ENCODE data around the gene SULT2B1.

Gene SULT2B1

DNA sequence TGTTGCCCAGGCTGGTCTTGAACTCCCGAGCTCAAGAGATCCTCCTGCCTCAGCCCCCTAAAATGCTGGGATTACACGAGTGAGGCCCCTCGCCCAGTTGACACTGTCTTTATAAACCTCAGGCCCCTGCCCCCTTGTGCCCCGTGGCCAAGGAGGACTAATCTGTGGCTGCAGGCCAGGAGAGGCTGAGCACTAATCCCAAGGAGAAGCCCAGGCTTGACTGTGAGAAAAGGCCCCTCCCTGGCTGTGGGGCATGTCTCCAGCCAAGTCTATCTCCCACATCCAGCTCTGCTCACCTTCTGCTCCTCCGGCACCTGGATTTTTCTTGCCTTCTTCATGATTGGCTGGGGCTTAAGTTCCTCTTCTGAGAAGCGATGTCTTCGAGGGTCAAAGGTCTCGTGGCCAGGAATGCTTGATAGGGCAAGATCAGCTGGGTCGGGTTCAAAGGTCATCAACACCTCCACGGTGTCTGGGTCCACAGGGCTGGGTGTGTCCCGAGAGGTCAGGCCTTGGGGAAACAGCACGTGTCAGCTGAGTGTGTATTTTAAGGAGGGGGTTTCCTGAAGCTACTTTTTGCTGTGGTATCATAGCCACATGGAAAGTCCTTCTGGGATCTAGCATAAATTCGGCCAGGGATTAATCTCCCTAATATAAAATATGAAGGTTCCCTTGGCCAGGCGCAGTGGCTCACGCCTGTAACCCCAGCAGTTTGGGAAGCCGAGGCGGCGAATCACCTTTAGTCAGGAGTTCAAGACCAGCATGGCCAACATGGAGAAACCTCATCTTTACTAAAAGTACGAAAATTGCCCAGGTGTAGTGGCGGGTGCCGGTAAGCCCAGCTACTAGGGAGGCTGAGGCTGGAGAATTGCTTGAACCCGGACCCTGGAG lies 81.4 kb downstream of the SULT2B1 start:
- in situ Hi-C loops (cut with MboI; ENCODE audit: low sequenced_read_pairs) = loop anchor here (25.0 kb wide), 1 partner anchor 329 kb away; the partner anchor contains the start of genes BAX and FTL

DNA sequence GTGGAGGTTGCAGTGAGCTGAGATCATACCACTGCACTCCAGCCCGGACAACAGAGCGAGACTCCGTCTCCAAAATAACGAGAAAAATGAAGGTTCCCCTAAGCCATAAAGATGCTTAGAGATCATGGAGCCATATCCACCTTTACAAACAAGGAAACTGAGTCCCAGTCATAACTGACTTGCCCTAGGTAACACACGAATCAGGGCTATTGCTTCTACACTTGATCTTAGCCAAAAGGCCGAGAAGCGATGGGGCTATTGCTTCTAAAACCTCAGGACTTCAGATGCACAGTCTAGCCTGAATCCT lies 82.0 kb downstream of the SULT2B1 start:
- in situ Hi-C loops (cut with MboI; ENCODE audit: low sequenced_read_pairs) = loop anchor here (25.0 kb wide), 1 partner anchor 328 kb away; the partner anchor contains the start of genes BAX and FTL

DNA sequence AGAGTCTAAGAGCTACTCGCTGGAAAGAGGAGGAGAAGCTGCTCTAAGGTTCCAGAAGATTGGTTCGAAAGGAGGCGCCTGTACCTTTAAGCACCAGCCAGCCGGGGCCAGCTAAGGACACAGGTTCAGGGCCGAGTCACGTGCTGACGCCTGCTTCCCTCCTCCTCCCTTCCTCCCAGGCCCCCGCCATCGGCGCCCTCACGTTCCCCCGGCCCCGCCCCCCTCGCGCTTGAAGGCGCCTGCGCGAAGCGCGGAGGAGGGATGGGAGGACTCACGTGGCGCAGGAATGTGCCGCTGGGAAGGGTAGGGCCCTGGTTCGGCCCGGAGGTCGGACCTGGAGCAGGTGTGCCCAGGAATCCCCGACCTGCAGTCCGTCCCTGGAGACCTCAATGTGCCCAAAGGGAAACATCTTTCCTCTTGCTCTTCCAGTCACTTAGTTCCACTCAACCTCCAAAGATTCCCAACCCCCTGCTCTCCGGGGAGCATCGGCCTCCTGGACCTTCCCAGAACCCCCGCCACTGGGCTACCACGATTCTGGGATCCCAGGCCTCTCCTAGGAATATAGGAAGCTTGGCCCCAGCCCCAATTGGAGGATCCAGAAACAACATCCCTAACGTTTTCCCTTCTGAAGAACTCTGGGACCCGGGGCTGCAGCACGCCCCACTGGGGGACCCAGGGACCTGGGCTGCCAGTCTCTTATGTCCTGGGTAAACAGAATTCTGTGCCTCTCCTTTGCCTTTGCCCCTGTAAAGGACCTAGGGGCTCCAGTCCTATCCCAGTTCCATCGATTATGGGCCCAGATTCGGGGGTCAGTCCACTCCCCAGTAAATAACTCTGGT lies 82.7 kb downstream of the SULT2B1 start:
- in situ Hi-C loops (cut with MboI; ENCODE audit: low sequenced_read_pairs) = loop anchor here (25.0 kb wide), 1 partner anchor 328 kb away; the partner anchor contains the start of genes BAX and FTL

DNA sequence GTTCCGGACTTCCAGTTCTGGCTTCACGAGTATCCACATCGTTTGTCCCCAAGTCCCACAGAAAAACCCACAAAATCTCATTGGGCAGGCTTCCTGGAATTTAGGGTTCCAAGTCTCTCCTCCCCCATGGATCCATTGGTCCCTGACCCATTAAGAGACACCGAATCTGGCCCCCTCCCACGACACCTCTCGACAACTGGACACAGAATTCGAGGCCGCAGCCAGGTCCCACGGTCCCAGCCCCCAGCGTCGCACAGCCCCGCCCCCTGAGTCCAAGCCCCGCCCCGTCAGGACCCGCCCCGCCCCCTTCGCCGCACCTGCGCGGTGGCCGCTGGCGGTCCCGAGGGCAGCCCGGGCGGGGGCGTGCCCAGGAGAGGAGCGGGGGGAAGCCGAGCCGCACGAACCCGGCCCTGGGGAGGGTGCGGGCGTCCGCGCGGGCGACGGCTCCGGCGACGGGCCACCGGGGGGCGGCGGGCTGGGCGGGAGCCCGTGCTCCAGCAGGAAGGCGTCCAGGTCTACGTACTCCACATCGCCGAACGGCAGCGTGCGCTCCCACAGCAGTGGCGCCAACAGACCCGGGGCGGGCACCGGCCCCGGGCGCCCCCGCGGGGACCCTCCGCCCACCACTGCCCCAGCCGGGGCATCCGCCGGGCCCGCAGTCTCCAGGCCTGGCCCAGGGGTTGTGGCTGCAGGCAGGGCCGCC lies 83.4 kb downstream of the SULT2B1 start:
- in situ Hi-C loops (cut with MboI; ENCODE audit: low sequenced_read_pairs) = loop anchor here (25.0 kb wide), 1 partner anchor 327 kb away; the partner anchor contains the start of genes BAX and FTL

DNA sequence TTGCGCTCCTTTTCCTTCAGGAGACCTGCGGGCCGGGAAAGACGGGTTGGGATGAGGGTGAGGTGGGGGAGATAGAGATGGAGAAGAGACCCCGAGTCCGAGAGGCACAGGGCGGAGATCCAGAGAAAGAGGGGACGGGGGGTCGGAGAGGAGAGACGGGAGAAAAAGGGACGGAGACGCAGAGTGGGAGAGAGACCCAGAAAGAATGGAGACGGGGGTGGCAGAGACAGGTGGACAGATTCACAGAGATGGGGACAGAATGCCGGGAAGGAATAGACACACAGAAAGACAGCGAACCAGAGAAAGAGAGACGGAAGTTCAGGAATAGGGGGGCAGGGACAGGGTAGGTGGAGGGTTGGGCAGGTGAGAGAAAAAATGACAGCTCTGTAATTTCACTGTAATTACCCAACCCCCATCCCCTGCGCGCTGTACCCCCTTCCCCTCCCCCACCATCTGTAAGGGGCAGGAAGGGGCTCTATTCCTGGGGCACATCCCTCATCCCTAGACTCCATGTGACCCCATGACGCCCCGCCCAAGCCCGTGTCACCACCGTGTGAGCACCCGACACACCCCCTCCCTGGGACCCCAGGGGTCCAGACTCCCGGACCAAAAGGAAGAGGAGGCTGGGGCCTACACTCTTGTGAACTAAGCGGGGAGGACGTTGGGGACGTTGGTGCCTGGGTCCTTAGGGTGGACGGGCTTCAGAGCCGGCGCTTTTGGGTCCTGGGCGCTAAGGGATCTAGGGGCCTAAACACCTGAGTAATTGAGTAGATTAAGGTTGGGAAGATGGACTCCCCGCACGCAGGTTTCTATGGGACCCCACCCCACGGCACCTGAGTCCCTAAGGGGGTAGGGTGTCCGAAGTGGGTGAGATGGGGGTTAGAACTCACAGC lies 84.2 kb downstream of the SULT2B1 start:
- in situ Hi-C loops (cut with MboI; ENCODE audit: low sequenced_read_pairs) = loop anchor here (25.0 kb wide), 1 partner anchor 326 kb away; the partner anchor contains the start of genes BAX and FTL

DNA sequence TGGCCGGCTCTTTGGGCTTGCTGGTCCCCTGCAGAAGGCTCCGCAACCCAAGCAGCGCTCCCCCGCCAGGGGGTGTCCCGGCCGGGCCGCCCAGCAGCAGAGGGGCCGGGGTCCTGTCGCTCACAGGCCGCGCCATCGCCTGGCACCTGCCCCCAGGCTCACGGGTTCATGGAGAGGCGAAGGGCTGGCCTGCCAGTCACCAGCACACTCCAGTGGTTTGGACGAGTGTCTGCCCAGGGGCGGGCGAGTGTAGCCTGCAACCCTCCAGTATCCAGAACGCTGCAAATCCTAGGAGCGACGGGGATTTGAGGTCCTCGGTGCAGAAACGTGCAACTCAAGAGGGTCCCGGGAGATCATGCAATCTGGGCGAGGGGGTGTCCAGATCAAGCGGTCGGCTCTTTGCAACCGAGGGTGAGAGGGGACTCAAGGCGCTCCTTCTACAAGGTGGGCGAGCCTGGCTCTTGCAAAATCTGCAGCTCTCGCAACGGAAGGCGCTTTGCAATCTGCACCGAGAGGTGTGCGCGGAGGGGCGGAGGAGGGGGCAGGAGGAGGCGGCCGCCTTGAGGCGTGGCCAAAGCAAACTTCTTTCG lies 85.0 kb downstream of the SULT2B1 start, which contains the start of gene DBP:
Gene DBP, minus strand, starts transcription at position 521 of the 590 bp plus-strand sequence. Its CDS starts 385 bp downstream, at position 136.
- in situ Hi-C loops (cut with MboI; ENCODE audit: low sequenced_read_pairs) = loop anchor here (25.0 kb wide), 1 partner anchor 325 kb away; the partner anchor contains the start of genes BAX and FTL

DNA sequence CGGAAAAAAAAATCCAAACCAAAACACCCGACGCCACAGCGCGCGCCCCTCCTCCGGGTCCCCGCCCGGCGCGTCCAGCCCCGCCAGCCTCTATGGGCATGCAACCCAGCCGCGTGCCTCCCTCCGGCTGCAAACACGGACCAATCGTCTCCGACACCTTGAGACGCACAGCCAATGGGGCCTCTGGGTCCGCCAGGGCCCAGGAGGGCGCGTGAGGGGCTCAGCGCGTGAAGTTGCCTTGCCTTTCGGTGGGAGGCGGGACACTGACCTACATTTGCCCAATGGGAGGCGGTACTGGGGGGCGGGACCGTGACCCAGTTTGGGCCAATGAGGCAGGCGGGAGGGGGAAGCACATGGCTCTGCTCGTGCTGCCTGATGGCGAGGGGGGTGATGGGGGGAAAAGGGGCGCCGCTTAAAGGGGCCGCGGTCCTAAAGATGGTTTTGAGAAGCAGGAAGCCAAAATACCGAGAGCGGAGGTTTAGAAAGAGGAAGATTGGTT lies 85.5 kb downstream of the SULT2B1 start:
- in situ Hi-C loops (cut with MboI; ENCODE audit: low sequenced_read_pairs) = loop anchor here (25.0 kb wide), 1 partner anchor 325 kb away; the partner anchor contains the start of genes BAX and FTL

DNA sequence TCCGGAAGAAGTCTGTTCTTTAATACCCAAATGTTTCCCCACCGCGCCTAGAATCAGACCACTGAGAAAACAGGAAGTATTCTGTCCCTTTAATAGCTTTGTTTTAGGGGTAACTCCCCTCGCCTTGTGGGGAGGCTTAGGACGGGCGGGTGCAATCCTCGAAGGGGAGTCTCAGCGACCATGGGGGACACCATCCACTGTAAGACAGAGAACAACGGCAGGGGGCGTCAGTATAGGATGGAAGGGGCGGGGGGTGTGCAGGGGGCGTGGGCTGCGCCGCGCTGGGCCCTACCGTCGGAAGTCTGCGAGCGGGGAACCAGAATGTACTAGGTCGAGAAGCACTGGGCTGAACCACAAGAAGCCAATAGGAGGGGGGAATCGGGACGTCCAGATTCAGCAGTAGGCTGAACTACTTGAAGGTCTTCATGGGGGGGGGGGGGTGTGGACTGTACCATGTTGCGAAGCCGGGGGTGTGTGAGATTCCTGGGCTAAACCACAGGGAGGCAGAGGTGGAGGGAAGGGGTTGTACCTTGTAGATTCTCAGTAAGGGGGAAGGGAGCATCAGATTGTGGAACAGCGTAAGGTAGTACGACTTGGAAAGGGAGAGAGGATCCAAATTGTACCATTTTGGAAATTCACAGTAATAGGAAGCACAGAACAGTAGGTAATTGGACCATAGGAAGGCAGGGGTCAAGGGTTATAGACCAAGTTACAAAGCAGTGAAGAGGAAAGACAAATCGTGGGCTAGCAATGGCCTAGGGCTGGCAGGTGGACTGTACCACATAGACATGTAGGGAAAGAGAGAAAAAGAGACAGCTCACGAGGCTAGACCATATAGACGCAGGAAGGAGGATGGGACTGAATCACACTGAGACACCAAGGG lies 86.2 kb downstream of the SULT2B1 start:
- in situ Hi-C loops (cut with MboI; ENCODE audit: low sequenced_read_pairs) = loop anchor here (25.0 kb wide), 1 partner anchor 324 kb away; the partner anchor contains the start of genes BAX and FTL

DNA sequence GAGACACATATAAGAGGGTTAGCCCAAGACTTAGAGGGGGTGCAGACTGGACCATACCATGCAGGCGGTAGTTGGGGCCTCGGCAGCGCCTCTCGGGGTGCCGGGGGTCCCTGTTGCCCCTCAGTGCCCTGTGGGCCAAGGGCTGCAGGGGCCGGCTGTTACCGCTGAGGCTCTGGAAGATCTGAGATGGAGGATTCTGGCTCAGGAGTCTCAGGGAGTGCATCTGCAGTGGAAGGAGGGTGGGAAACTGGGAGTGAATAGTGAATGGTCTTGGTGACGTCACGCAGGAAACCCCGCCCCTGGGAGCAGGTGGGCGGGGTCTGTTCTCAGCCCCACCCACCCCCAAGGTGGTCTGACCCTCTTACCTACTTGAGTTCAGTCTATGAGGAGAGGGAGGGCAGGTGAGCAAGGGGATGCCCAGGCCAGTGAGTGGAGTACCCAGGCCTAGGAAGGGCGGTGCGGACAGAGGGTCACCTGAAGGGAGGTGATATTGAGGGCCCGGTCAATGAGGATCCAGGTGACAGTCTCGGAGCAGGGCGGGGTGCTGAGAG lies 86.9 kb downstream of the SULT2B1 start:
- in situ Hi-C loops (cut with MboI; ENCODE audit: low sequenced_read_pairs) = loop anchor here (25.0 kb wide), 1 partner anchor 323 kb away; the partner anchor contains the start of genes BAX and FTL

DNA sequence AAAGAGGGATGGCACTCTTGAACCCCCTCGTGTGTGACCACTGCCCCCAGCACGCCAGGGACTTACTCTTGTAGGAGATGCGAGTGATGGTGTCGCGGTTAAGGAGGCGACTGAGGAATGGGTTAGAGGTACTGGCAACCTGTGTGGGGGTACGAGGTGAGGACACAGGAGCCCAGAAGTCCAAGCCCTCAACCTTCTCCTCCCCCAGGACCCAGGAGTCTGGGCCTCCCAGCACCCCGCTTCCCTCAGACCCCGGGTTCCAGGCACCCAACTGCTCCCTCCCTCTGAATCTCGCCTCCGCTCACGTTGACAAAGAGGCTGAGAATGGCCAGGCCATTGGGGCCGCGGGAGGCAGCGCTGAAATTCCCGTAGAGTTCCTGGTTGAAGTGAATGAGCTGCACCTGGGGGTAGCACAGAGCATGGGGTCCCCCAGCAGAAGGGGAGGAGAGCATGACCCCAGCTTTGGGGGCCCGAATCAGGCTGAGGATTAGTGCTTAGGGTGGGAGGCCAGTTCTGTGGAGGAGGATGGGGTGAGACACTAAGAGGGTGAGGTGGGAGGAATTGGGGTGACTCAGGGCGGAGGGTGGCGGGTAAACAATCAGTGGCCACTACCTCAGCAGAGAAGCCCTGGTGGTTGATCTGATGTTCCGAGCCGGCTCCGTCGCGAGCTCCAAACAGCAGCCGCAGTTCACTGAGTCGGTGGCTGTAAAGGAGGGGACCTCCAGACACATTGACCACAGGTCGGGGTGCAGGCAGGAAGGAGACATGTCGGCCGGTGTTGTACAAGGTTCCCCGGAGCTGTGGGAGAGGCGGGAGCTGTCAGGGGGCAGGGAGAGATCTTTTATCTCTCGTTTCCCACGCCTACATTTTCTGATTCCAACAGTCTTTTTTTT lies 87.8 kb downstream of the SULT2B1 start:
- in situ Hi-C loops (cut with MboI; ENCODE audit: low sequenced_read_pairs) = loop anchor here (25.0 kb wide), 1 partner anchor 323 kb away; the partner anchor contains the start of genes BAX and FTL

DNA sequence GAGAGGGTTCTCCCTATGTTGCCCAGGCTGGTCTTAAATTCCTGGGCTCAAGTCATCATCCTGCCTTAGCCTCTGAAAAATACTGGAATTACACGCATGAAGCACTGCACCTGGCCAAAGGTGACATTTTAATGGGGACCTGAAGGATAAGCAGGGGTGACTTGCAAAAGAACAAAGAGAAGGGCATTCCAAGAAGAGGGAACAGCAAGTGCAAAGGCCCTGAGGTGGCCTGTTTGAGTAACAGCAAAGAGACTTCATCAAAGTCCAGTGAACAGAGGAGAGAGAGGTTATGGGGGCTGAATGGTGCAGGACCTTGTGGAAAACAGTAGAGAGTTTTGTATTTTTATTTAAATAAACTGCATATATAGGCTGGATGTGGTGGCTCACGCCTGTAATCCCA lies 89.9 kb downstream of the SULT2B1 start:
- in situ Hi-C loops (cut with MboI; ENCODE audit: low sequenced_read_pairs) = loop anchor here (25.0 kb wide), 1 partner anchor 320 kb away; the partner anchor contains the start of genes BAX and FTL

DNA sequence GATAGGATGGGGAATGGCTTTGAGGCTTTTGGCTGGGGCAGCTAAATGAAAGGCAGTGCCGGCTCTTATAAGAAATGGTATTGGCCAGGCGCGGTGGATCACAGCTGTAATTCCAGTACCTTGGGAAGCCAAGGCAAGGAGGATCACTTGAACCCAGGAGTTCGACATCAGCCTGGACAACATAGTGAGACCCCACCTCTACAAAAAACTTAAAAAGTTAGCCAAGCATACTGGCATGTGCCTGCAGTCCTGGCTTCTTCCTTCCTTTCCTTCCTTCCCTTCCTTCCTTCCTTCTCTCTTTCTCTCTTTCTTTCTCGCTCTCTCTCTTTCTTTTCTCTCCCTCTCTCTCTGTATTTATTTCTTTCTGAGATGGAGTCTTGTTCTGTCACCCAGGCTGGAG lies 90.9 kb downstream of the SULT2B1 start:
- in situ Hi-C loops (cut with MboI; ENCODE audit: low sequenced_read_pairs) = loop anchor here (25.0 kb wide), 1 partner anchor 319 kb away; the partner anchor contains the start of genes BAX and FTL

DNA sequence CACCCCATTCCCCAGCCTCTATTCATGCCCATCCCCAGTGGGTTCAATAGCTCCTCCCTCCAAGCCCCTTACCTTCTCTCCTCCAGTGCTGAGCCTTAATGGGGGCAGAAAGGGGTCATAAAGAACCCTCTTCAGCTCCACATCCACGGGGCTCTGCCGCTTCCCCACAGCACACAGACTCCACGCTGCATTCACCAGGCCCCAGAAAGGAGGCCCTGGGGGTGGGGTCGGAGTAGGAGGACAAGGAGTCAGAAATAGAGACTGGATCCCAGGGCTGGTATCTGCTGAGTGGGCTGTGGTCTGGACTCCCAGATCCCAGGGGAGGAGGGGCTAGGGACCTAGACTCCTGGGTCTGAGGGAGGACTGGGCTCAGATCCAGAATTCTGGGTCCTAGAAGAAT lies 92.4 kb downstream of the SULT2B1 start:
- in situ Hi-C loops (cut with MboI; ENCODE audit: low sequenced_read_pairs) = loop anchor here (25.0 kb wide), 1 partner anchor 318 kb away; the partner anchor contains the start of genes BAX and FTL

DNA sequence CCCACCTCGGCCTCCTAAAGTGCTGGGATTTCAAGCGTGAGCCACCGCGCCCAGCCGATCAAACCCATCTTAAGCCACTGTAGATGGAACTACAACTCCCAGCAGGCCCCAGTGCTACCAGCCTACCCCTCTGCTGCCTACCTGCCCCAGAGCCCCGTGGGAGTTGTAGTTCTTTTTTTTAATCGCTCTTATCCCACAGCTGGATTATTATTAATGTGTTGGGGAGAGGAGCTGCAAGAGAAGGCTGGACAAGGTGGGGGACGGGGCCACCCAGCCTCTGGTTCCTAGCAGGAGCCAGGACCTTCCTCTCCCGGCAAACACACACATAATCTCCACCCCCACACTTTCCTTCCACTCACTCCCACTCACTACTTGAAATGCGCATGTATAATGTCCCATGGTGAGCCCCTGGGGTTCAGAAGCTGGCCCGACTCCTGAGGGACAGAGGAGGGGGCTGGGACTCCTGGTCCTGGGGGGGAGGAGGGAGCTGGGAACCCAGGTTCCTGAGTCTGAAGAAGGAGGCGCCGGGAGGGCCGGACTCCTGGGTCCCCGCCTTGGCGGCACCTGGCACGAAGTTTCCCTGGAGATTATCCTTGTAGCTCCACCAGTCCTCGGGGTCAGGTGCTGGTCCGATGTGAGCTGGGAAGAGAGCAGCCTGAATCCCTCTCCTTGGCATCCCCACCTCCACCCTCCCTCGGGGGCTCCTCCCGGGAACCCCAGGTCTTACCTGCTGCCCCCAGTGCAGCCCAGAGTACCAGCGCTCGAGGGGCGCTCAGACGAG lies 93.1 kb downstream of the SULT2B1 start:
- in situ Hi-C loops (cut with MboI; ENCODE audit: low sequenced_read_pairs) = loop anchor here (25.0 kb wide), 1 partner anchor 317 kb away; the partner anchor contains the start of genes BAX and FTL

DNA sequence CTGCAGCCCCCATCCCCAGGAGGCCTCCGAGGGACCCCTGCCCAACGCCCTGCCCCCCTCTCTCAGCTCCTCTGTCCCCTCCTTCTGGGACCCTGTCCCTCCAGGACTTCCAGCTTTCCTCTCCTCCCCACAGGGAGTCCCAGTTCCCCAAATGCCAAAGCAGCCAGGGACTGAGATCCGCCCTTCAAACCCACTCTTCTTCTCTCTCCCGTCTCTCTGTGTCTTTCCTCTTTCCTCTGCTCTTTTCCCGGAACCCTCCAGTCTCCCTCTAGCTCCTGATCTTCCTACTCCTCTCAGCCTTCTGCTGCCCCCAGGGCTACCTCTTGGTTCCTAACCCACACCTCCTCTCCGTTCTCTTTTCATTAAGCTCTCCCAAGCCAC lies 93.6 kb downstream of the SULT2B1 start:
- in situ Hi-C loops (cut with MboI; ENCODE audit: low sequenced_read_pairs) = loop anchor here (25.0 kb wide), 1 partner anchor 317 kb away; the partner anchor contains the start of genes BAX and FTL

Data from HL-60/S4 treated with retinoic acid at 250 ng/mL for 4 days and 3 days (cell line).